ENCODE data around the gene YRDC.
A peak's percentile ranks its signal among the peaks of the same experiment; 100 is the strongest.

The YRDC gene

GRCh38 chr1:37822906-37823815 is 15.2 kb upstream of the YRDC start:
- DNase-seq (ENCODE audit: low read depth in 2 of 2), result no peak

- DNase-seq (ENCODE audit: low read depth in 2 of 2), result no peak
Measured at GRCh38 chr1:37821481-37821880, 13.5 kb upstream of the YRDC start.

DNA sequence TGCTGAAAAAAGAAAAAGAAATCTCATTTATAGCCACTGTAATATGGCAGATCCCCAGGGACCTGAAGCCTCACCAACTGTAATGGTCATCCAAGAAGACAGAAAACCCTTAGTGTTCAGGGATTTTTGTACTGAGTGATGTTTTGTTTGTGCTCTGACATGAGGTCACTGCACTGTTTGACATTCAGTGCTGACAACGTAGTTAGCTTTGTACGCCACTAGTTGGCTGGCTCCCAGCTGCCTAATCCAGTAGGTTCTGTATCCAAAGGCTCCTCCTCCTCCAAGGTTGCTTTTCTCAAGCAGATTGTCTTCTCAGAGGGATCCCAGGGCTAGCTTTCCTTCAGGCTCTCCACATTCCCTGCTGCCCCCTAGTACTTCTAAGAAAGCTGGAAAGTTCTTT is 9.5 kb upstream of the YRDC start:
- DNase-seq (ENCODE audit: low read depth in 2 of 2), result no peak

DNA sequence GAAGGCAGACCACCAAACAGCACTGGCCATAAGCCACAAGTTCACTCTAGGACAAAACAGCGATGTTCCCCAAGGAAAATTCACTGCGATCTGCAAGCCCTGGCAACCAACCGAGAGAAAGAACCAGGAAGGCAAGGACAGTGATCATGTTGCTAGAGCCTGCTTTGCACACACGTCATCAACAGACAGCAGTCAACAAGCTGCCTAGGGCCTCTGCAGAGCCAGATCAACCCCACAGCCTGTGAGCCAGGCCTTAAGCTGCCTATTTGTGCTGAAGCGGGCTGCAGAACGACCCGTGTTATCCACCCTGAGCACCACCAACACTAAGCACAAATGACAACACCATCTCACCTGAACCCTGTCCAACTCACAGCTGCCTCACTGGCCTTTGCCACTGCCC is 6.2 kb upstream of the YRDC start:
- DNase-seq (ENCODE audit: low read depth in 2 of 2), result no peak

DNA sequence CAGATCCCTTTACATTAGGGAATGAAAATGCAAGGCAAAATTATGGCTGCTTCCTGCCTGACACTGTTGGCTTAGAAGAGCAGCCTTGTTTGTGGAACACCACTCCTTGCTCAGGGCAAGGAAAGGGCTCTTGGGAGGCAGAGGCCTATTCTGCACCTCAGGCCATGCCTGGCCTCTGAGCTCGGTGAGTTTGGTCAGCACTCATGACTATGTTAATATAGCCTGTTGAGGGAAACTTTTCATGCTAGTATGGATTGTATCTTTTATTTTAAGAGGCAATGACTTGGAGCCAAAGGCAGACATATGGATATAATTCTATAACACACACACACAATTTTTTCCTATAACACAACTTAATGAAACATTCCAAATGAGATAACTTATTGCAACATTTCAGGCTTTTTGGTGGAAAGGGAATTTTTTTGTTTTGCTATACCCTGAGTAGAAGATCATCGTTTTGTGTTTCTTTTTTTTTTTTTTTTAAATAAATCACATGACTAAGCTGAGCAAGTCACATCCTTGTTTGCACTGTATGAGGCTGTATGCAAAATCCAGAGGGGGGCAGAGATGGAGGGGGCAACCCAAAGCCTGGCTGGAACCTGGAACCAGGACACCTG is 5.6 kb upstream of the YRDC start:
- peak; percentile 18 to 28 for DNase-seq (ENCODE audit: low read depth in 2 of 2)

GRCh38 chr1:37811027-37811655 is 3.1 kb upstream of the YRDC start:
- peak; percentile 54 to 56 for DNase-seq (ENCODE audit: low read depth in 2 of 2)

DNA sequence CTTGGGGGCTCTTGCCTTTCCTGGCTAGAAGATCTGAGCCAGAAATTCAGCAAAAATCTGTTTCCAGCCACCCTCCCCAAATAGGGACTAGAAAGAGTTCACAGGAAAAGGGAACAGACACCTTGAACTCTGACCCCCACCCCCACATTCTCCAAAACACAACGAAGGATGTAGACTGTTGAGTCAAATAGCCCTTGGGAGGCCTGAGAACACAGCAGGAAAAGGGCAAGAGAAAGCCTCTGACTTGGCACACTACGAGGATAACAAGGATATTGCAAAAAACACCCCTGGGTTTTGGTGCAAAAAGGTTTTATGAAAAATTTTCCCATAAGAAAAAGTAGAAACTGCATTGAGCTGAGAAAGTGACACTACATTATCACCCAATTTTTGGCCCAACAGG is 1.9 kb upstream of the YRDC start:
- no peak for DNase-seq (ENCODE audit: low read depth in 2 of 2)

DNA sequence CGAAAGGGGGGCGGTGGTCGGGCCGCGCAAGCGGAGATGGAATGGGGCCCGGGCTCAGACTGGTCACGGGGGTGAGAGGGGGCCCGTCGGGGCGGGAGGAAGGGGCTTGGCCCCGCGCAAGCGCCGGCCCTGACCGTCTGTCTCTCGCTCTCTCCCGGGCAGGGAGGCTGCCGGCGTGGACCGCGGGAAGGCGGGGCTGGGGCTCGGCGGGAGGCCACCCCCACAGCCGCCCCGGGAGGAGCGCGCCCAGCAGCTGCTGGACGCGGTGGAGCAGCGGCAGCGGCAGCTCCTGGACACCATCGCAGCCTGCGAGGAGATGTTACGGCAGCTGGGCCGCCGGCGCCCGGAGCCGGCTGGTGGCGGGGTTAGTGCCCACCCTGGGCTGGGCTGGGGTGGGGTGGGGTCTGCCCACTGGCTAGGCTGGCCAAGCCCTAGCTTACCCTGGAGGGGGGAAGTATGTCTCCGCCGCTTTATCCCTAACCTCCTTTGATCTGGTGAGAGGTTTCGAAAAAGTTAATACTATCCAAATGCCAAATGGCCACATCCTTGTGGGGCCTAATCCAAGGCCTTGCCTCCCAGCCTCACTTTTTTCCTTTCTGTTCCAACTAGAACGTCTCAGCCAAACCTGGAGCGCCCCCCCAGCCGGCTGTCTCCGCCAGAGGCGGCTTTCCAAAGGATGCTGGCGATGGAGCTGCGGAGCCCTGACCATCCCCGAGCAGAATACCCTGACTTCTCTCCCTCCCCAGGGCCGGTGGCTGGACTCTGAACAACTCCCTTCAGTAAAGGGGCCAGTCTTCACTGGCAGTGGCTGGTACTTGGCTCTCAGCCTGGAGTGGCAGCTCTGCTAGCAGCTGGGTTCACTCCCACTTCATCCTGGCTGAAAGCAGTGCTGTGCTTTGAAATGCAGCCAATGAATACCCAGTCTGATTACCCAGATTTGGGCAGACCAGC is 636 bp upstream of the YRDC start:
- DNase-seq (ENCODE audit: low read depth in 2 of 2), result peak; percentile 40 to 50

- no peak for DNase-seq (ENCODE audit: low read depth in 2 of 2)
Measured at GRCh38 chr1:37807220-37807554, 821 bp downstream of the YRDC start.

DNA sequence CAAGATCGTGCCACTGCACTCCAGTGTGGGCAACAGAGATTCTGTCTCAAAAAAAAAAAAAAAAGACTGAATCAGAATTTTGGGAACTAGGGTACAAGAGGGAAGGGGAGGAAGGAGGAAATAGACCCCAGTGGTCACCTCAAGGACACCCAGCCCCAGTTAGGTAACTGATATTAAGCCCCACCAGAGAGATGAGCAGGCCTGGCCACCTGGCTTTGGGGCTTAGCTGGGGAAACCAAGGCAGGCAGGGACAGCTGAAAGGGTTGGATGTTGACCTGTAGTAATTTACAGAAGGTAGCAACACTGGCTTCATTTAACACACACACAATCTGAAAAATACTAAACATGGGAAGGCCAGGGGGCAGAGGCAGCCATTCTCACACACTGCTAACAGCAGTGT is 5.6 kb downstream of the YRDC start:
- no peak for DNase-seq (ENCODE audit: low read depth in 2 of 2)

GRCh38 chr1:37797750-37798345 is 10.2 kb downstream of the YRDC start:
- no peak for DNase-seq (ENCODE audit: low read depth in 2 of 2)

DNA sequence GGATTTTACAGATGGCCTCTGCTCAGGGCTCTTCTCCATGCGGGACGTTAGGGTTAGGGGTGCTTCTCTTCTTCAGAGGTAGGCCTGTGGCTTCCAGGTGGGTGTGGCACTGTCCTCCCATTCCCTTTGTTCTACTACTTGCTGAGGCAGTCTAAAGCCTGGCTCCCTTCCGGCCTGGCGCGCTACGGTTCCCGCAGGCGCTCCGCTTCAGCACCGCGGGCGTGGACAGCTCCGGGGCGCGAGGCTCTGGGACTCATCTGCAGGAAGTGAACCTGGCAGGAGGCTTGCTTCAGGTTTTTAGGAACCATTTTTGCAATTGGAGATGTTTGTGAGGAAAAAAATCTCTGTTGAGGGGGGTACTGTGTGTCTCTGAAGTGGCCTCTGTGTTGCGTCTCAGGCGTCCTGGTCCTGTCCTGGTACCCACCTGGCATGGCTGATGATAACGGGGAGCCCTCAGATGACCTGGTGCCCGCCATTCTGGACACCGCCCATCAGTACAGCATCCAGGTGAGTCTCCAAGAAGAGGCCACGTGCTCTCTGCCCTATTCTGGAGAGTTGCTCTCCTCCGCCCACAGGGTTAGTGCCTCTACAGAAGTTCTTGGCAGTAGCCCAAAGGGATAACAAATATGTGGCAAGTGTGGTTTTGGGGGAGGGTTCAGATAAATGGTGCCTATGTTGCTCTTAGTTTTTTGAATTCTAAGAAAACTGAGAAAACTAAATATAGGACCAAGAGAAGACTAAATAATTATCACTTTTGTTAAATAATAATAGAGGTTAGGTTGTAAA is 12.5 kb downstream of the YRDC start:
- no peak for DNase-seq (ENCODE audit: low read depth in 2 of 2)

DNA sequence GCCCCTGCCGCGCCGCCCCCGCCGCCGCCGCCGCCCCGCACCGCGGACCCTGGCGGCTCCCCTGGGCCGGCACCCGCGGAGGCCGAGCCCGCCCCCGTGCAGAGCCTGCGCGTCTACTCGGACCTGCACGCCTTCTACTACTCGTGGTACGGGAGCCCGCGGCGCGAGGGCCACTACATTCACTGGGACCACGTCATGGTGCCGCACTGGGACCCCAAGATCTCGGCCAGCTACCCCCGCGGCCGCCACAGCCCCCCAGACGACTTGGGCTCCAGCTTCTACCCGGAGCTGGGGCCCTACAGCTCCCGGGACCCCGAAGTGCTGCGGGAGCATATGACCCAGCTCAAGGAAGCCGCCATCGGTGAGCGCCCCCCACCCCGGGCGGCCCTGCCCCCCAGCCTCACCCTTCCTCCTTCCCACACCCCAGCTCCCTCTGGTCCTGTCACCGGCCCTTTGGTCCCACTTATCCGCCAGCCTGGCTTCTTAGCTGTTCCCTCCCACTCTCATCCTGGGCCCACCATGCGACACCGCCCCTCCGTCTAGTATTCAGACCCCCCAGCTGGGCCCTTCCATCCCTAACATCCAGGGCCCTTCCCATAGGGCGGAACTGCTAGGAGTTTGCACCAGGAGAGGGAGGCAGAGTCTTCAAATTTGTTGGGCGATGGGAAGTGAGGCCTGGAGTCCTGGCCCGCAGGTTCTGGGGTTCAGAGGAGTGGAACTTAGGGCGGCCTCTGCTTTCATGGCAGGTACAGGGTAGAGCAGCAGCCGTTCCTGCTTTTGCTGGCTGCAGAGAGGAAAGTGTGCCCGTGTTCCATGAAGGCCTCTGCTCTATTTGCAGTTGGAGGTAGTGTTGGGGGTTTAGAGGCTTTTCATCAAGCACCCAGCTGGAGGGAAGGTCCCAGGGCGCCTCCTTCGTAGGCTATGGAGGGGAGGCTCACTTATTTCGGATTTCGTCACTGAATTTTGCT is 13.4 kb downstream of the YRDC start:
- DNase-seq (ENCODE audit: low read depth in 2 of 2), result no peak

DNA sequence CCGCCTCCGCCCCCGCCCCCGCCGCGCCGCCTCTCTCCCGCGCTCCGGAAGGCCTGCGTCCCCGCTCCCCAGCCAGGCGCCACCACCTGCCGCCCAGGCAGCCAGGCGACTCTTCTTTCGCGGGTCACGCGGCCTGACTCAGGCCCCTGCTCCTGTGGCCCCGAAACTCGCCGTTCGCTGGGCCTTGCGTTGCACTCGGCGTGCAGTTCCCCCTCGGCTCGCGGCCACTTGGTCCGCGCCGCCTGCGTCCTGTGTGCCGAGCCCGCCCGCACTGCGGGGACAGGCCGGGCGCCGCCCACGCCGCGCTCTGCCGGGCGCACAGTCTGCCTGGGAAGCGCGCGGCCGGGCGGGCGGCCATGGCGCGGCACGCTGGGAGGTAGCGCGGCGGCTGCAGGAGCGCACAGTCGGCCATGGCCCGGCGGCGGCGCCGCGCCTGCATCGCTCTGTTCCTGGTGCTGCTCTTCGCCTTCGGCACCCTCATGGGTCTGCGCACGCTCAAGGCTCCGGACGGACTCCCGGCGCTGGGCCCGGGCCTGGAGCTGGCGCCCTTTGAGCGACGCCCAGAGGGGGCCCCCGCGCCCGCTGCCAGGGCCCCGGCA is 14.1 kb downstream of the YRDC start, which contains the start of gene MANEAL:
MANEAL (plus strand) TSS at position 75 of the 599 bp plus-strand sequence; CDS start at position 411, 336 bp downstream.
- DNase-seq (ENCODE audit: low read depth in 2 of 2), result no peak

GRCh38 chr1:37792943-37793686 is 14.9 kb downstream of the YRDC start:
- DNase-seq (ENCODE audit: low read depth in 2 of 2), result no peak

DNA sequence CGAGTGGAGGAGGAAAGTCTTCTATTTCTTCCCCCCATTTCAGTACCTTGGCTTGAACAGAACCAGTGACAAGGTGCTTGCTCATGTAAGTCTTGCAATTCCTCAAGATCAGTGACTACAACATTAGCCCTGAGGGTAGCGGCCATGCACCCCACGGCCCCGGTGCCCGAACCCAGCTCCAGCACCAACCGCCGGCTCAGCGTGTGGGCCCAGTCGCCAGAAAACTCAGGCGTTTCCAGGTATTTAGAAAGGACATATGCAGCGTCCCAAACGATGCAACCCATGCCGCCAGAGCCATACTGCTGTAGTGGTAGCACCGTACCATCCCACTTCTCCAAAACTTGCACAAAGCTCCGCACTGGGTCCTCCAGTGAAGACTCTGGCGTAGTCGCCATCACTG is 25.5 kb downstream of the YRDC start:
- no peak for DNase-seq (ENCODE audit: low read depth in 2 of 2)

- DNase-seq (ENCODE audit: low read depth in 2 of 2), result no peak
Measured at GRCh38 chr1:37778654-37779053, 29.4 kb downstream of the YRDC start.

GRCh38 chr1:37776946-37777516 is 31.0 kb downstream of the YRDC start:
- no peak for DNase-seq (ENCODE audit: low read depth in 2 of 2)
